ENCODE results near the gene KCTD8.
"Not testable (repeated sequence)": the region's sequence is repeated elsewhere in the genome, so short reads cannot be mapped to it uniquely, and the experiment has no call there.

The KCTD8 gene

GRCh38 chr4:44342800-44343199 is 105.8 kb downstream of the KCTD8 start:
- in situ Hi-C loops (cut with HindIII; ENCODE audit: low sequenced_read_pairs), result no loop called here

- in situ Hi-C loops (cut with HindIII; ENCODE audit: low sequenced_read_pairs), result no loop called here
Observed at GRCh38 chr4:44326741-44327140, 121.9 kb downstream of the KCTD8 start.

- in situ Hi-C loops (cut with HindIII; ENCODE audit: low sequenced_read_pairs), result no loop called here
Observed at GRCh38 chr4:44320833-44321232, 127.8 kb downstream of the KCTD8 start.

GRCh38 chr4:44319129-44319528 is 129.5 kb downstream of the KCTD8 start:
- in situ Hi-C loops (cut with HindIII; ENCODE audit: low sequenced_read_pairs), result no loop called here

- in situ Hi-C loops (cut with HindIII; ENCODE audit: low sequenced_read_pairs), result no loop called here
Observed at GRCh38 chr4:44313702-44314101, 134.9 kb downstream of the KCTD8 start.

GRCh38 chr4:44287505-44287904 is 161.1 kb downstream of the KCTD8 start:
- in situ Hi-C loops (cut with HindIII; ENCODE audit: low sequenced_read_pairs), result no loop called here

- in situ Hi-C loops (cut with HindIII; ENCODE audit: low sequenced_read_pairs), result no loop called here
Observed at GRCh38 chr4:44279469-44279868, 169.1 kb downstream of the KCTD8 start.

- in situ Hi-C loops (cut with HindIII; ENCODE audit: low sequenced_read_pairs), result no loop called here
Observed at GRCh38 chr4:44279066-44279465, 169.5 kb downstream of the KCTD8 start.

- in situ Hi-C loops (cut with HindIII; ENCODE audit: low sequenced_read_pairs), result no loop called here
Observed at GRCh38 chr4:44257461-44257860, 191.1 kb downstream of the KCTD8 start.

- in situ Hi-C loops (cut with HindIII; ENCODE audit: low sequenced_read_pairs), result no loop called here
Observed at GRCh38 chr4:44256414-44256813, 192.2 kb downstream of the KCTD8 start.

GRCh38 chr4:44237643-44238042 is 211.0 kb downstream of the KCTD8 start:
- in situ Hi-C loops (cut with HindIII; ENCODE audit: low sequenced_read_pairs), result no loop called here

GRCh38 chr4:44235897-44236296 is 212.7 kb downstream of the KCTD8 start:
- in situ Hi-C loops (cut with HindIII; ENCODE audit: low sequenced_read_pairs), result no loop called here

- in situ Hi-C loops (cut with HindIII; ENCODE audit: low sequenced_read_pairs), result no loop called here
Observed at GRCh38 chr4:44232262-44232661, 216.3 kb downstream of the KCTD8 start.

- in situ Hi-C loops (cut with HindIII; ENCODE audit: low sequenced_read_pairs), result no loop called here
Observed at GRCh38 chr4:44231006-44231405, 217.6 kb downstream of the KCTD8 start.

- in situ Hi-C loops (cut with HindIII; ENCODE audit: low sequenced_read_pairs), result no loop called here
Observed at GRCh38 chr4:44228326-44228725, 220.3 kb downstream of the KCTD8 start.

- in situ Hi-C loops (cut with HindIII; ENCODE audit: low sequenced_read_pairs), result no loop called here
Observed at GRCh38 chr4:44221407-44221806, 227.2 kb downstream of the KCTD8 start.

GRCh38 chr4:44210750-44211149 is 237.9 kb downstream of the KCTD8 start:
- in situ Hi-C loops (cut with HindIII; ENCODE audit: low sequenced_read_pairs), result no loop called here

GRCh38 chr4:44196796-44197195 is 251.8 kb downstream of the KCTD8 start:
- in situ Hi-C loops (cut with HindIII; ENCODE audit: low sequenced_read_pairs), result no loop called here

GRCh38 chr4:44194365-44194764 is 254.2 kb downstream of the KCTD8 start:
- in situ Hi-C loops (cut with HindIII; ENCODE audit: low sequenced_read_pairs), result no loop called here

GRCh38 chr4:44186850-44187246 is 261.8 kb downstream of the KCTD8 start:
- in situ Hi-C loops (cut with HindIII; ENCODE audit: low sequenced_read_pairs), result no loop called here

GRCh38 chr4:44186096-44186849 is 262.3 kb downstream of the KCTD8 start:
- in situ Hi-C loops (cut with HindIII; ENCODE audit: low sequenced_read_pairs), result no loop called here

- in situ Hi-C loops (cut with HindIII; ENCODE audit: low sequenced_read_pairs), result not testable (repeated sequence)
Observed at GRCh38 chr4:44181491-44182349, 266.9 kb downstream of the KCTD8 start.

Data from endothelial cell of hepatic sinusoid (primary cell).